Measurements from ENCODE around the gene TRIM59.

DNA sequence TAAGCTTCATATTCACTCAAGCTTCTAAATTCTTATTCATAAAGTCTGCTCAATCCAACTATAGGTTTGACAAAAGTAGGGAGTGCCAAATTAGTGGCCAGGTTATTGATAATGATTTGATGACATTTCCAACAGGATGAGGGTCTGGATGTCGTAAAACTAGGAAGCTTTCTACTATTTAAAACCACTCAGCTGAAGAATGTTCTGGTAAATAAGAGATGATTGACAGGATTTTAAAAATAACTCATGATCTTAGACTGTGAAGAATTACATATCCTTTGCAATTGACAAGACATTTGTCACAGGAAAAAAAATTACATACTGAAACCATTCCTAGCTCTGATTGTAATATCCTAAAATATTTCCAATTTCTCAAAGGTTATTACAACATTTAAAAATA lies 15.4 kb upstream of the TRIM59 start:
- TF ChIP-seq, protein P1, sequence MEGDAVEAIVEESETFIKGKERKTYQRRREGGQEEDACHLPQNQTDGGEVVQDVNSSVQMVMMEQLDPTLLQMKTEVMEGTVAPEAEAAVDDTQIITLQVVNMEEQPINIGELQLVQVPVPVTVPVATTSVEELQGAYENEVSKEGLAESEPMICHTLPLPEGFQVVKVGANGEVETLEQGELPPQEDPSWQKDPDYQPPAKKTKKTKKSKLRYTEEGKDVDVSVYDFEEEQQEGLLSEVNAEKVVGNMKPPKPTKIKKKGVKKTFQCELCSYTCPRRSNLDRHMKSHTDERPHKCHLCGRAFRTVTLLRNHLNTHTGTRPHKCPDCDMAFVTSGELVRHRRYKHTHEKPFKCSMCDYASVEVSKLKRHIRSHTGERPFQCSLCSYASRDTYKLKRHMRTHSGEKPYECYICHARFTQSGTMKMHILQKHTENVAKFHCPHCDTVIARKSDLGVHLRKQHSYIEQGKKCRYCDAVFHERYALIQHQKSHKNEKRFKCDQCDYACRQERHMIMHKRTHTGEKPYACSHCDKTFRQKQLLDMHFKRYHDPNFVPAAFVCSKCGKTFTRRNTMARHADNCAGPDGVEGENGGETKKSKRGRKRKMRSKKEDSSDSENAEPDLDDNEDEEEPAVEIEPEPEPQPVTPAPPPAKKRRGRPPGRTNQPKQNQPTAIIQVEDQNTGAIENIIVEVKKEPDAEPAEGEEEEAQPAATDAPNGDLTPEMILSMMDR (IDR thresholded peaks at IDR 0.05) = no peak
- TF ChIP-seq EP300 (IDR thresholded peaks at IDR 0.05) = no peak

Measured in suprapubic skin (tissue), 3 donors.